Measurements from ENCODE around the gene AIFM2.

DNA sequence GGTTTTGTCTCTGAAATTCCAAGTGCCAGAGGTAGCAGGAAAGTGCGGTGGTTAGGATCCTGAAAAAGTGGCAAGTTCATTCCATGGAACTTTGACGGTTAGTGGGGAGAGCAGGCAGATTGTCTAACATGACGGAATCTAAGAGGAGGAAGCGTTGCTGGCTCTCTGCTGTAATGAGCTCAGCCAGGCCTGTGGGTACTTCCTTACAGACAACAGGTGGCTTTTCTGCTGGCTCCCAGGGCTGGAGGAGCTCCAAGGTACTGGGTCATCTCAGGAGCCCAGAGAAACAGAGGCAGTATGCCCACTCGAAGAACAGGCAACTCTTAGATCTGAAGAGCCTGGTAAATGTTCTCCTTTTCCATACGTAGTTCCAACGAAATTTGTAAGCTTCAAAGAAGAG, 3.1 kb upstream of the AIFM2 start:
- TF ChIP-seq, protein P1, sequence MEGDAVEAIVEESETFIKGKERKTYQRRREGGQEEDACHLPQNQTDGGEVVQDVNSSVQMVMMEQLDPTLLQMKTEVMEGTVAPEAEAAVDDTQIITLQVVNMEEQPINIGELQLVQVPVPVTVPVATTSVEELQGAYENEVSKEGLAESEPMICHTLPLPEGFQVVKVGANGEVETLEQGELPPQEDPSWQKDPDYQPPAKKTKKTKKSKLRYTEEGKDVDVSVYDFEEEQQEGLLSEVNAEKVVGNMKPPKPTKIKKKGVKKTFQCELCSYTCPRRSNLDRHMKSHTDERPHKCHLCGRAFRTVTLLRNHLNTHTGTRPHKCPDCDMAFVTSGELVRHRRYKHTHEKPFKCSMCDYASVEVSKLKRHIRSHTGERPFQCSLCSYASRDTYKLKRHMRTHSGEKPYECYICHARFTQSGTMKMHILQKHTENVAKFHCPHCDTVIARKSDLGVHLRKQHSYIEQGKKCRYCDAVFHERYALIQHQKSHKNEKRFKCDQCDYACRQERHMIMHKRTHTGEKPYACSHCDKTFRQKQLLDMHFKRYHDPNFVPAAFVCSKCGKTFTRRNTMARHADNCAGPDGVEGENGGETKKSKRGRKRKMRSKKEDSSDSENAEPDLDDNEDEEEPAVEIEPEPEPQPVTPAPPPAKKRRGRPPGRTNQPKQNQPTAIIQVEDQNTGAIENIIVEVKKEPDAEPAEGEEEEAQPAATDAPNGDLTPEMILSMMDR (IDR thresholded peaks at IDR 0.05; ENCODE audit: low read depth, low read length, missing input control), result no peak
- TF ChIP-seq TAF1 (conservative IDR thresholded peaks at IDR 0.05) (no peak), YY1 (IDR thresholded peaks at IDR 0.05) (no peak), EGR1 (IDR thresholded peaks at IDR 0.05; ENCODE audit: low read depth in 2 of 2) (no peak)
- TF ChIP-seq, protein P2, sequence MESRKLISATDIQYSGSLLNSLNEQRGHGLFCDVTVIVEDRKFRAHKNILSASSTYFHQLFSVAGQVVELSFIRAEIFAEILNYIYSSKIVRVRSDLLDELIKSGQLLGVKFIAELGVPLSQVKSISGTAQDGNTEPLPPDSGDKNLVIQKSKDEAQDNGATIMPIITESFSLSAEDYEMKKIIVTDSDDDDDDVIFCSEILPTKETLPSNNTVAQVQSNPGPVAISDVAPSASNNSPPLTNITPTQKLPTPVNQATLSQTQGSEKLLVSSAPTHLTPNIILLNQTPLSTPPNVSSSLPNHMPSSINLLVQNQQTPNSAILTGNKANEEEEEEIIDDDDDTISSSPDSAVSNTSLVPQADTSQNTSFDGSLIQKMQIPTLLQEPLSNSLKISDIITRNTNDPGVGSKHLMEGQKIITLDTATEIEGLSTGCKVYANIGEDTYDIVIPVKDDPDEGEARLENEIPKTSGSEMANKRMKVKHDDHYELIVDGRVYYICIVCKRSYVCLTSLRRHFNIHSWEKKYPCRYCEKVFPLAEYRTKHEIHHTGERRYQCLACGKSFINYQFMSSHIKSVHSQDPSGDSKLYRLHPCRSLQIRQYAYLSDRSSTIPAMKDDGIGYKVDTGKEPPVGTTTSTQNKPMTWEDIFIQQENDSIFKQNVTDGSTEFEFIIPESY (IDR thresholded peaks at IDR 0.05), result no peak

Data from liver (tissue), 3 donors.